ENCODE measurements around the gene PELI2.

The PELI2 gene

DNA sequence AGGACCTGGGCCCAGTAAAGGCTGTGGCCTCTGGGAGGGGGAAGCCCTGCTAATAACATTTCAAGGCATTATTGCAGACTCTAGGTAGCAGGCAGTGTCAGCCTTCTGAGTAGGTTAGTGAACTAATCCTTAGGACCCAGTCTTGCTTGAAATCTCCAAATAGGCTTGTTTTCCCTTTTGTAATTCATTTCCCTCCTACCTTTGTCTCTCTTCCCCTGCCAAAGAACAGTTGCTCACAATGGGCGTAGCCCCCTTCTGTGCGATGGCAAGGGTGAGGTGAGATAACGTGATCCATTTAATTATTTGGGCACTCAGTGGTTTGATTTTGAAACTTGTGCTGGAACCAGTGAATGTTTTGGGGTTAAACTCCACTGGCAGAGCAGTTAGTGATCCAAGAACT is 10.9 kb downstream of the PELI2 start:
- H3K18ac ChIP-seq (ENCODE audit: low read depth in 1 of 2, low read length in 2 of 2), result no peak overlapping the region
- peaks cover 5% of the 10 kb centered on the region for H3K4me1 ChIP-seq (ENCODE audit: control insufficient read depth, insufficient read depth, low read depth, low read length)
- no peak overlapping the region for H3K27ac ChIP-seq (ENCODE audit: low read length, poor library complexity, severe bottlenecking)
- H3K27me3 ChIP-seq (ENCODE audit: control insufficient read depth in 1 of 2, insufficient read depth in 1 of 2, low read length in 2 of 2), result no peaks in the 10 kb centered on the region
- no CpG with 5 or more reads among the region's 3 CpGs for WGBS
- H3K4me3 ChIP-seq (ENCODE audit: insufficient read depth in 1 of 2, low read depth in 1 of 2, low read length in 2 of 2), result no peak overlapping the region
- no peak overlapping the region for H2AK5ac ChIP-seq (ENCODE audit: low read length, severe bottlenecking)
- H2BK120ac ChIP-seq (ENCODE audit: low read depth, low read length), result no peak overlapping the region
- no peak overlapping the region for H3K23ac ChIP-seq (ENCODE audit: low read length in 2 of 2)
- no peak overlapping the region for H4K8ac ChIP-seq (ENCODE audit: low read length)
- H3K4ac ChIP-seq (ENCODE audit: low read depth in 1 of 2, low read length in 2 of 2), result no peak overlapping the region
- peak overlapping the region in 1 of 2 experiments; percentile 2 for H3K14ac ChIP-seq (ENCODE audit: low read length in 2 of 2)
- H3K4me2 ChIP-seq (ENCODE audit: low read length, poor library complexity, severe bottlenecking), result no peak overlapping the region
- H2BK12ac ChIP-seq (ENCODE audit: low read length in 2 of 2), result no peak overlapping the region
- H3K79me1 ChIP-seq (replicated peaks; ENCODE audit: low read length, poor library complexity, severe bottlenecking), result peaks cover 40% of the 10 kb centered on the region
- DNase-seq, result no peak
- H4K91ac ChIP-seq (ENCODE audit: low read length), result no peak overlapping the region
- no peaks in the 10 kb centered on the region for H3K36me3 ChIP-seq (ENCODE audit: control insufficient read depth in 1 of 2, insufficient read depth in 2 of 2, low read depth in 1 of 2, low read length in 2 of 2)
- H3K9ac ChIP-seq (ENCODE audit: low read length), result no peak overlapping the region
- no peak overlapping the region for H2AFZ ChIP-seq (ENCODE audit: low read depth, low read length)
- no peak overlapping the region for H2BK5ac ChIP-seq (ENCODE audit: low read depth, low read length, poor library complexity, severe bottlenecking)
- no peaks in the 10 kb centered on the region for H3K9me3 ChIP-seq (ENCODE audit: control insufficient read depth, low read length)
- H2BK15ac ChIP-seq (ENCODE audit: low read depth, poor library complexity, severe bottlenecking), result no peak overlapping the region

DNA sequence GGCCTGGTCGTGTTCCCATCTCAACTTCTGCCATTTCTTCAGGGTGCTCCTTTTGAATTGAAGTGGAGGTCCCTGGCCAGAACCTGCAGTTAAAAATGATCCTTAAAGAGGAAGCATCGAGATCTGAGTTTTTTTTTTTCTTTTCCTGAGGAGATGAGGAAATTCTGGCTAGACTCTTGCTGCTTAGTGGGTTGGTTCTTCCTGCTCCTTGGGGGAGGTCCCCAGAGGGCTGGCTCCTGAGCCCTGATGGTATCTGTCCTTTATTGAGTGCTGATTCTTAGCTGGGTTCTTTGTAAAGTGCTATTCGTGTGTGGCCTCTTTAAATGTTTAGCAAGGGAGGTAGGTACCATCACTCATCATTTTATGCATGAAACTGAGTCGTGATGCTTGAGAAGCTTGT is 11.7 kb downstream of the PELI2 start:
- H2BK120ac ChIP-seq (ENCODE audit: low read depth, low read length), result no peak overlapping the region
- H3K27ac ChIP-seq (ENCODE audit: low read length, poor library complexity, severe bottlenecking), result no peak overlapping the region
- H4K91ac ChIP-seq (ENCODE audit: low read length), result no peak overlapping the region
- H3K9me3 ChIP-seq (ENCODE audit: control insufficient read depth, low read length), result no peaks in the 10 kb centered on the region
- H2BK5ac ChIP-seq (ENCODE audit: low read depth, low read length, poor library complexity, severe bottlenecking), result no peak overlapping the region
- H3K36me3 ChIP-seq (ENCODE audit: control insufficient read depth in 1 of 2, insufficient read depth in 2 of 2, low read depth in 1 of 2, low read length in 2 of 2), result no peaks in the 10 kb centered on the region
- no peak overlapping the region for H3K14ac ChIP-seq (ENCODE audit: low read length in 2 of 2)
- no peak for DNase-seq
- no peak overlapping the region for H3K4me3 ChIP-seq (ENCODE audit: insufficient read depth in 1 of 2, low read depth in 1 of 2, low read length in 2 of 2)
- no peak overlapping the region for H2AK5ac ChIP-seq (ENCODE audit: low read length, severe bottlenecking)
- no peak overlapping the region for H4K8ac ChIP-seq (ENCODE audit: low read length)
- H3K27me3 ChIP-seq (ENCODE audit: control insufficient read depth in 1 of 2, insufficient read depth in 1 of 2, low read length in 2 of 2), result no peaks in the 10 kb centered on the region
- H2AFZ ChIP-seq (ENCODE audit: low read depth, low read length), result no peak overlapping the region
- no peak overlapping the region for H3K23ac ChIP-seq (ENCODE audit: low read length in 2 of 2)
- H3K4ac ChIP-seq (ENCODE audit: low read depth in 1 of 2, low read length in 2 of 2), result no peak overlapping the region
- H3K9ac ChIP-seq (ENCODE audit: low read length), result no peak overlapping the region
- no peak overlapping the region for H3K18ac ChIP-seq (ENCODE audit: low read depth in 1 of 2, low read length in 2 of 2)
- H2BK15ac ChIP-seq (ENCODE audit: low read depth, poor library complexity, severe bottlenecking), result no peak overlapping the region
- H3K4me2 ChIP-seq (ENCODE audit: low read length, poor library complexity, severe bottlenecking), result no peak overlapping the region
- peaks cover 36% of the 10 kb centered on the region for H3K79me1 ChIP-seq (replicated peaks; ENCODE audit: low read length, poor library complexity, severe bottlenecking)
- 38% methylated on average over 4 of the region's 4 CpGs for WGBS
- H3K4me1 ChIP-seq (ENCODE audit: control insufficient read depth, insufficient read depth, low read depth, low read length), result peaks cover 3% of the 10 kb centered on the region
- H2BK12ac ChIP-seq (ENCODE audit: low read length in 2 of 2), result no peak overlapping the region

DNA sequence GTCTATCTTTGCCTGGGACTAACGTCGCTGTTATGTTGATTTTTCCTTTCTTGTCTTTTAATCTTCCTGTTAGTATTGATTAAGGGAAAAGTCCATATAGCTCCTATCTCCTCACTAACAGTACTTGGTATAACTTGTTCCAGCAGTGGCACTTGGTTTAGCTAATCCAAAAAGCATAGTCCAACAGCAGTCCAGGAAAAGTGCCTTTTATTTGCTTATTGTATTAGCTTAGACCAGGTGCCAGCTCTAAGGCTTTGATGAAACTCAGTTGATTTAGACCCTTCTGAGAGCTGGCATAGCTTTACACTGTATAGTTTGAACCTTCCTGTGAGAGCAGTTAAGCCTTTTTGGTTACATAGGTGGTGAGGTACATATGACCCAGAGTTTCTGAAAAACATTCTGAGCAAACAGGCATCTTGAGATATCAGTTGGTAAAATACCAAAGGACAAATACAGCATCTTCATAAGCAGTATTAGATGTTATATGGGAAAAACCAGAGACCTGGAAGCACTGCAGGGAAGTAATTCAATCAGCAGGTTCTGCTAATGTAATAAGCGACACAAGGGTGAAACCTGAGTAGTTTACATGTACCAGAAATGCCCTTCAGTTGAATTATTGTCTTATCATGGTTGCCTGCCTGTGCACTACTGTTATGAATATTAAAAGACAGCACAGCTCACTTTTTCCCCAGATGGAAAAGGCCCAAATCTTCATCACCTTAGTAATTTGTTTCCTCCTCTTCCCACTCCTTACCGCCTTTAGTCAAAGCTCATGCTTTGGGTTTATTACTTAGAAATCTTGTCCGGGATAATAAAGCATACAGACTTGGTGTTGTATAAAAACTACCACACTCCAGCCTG is 13.0 kb downstream of the PELI2 start:
- Histone ChIP-seq H2AK5ac (ENCODE audit: low read length, severe bottlenecking) (no peak overlapping the region), H3K9ac (ENCODE audit: low read length) (no peak overlapping the region), H3K27me3 (ENCODE audit: control insufficient read depth in 1 of 2, insufficient read depth in 1 of 2, low read length in 2 of 2) (no peaks in the 10 kb centered on the region), H3K27ac (ENCODE audit: low read length, poor library complexity, severe bottlenecking) (no peak overlapping the region), H3K9me3 (ENCODE audit: control insufficient read depth, low read length) (no peaks in the 10 kb centered on the region), H2BK15ac (ENCODE audit: low read depth, poor library complexity, severe bottlenecking) (no peak overlapping the region), H2BK12ac (ENCODE audit: low read length in 2 of 2) (no peak overlapping the region), H3K4me3 (ENCODE audit: insufficient read depth in 1 of 2, low read depth in 1 of 2, low read length in 2 of 2) (no peak overlapping the region), H3K4ac (ENCODE audit: low read depth in 1 of 2, low read length in 2 of 2) (no peak overlapping the region), H3K14ac (ENCODE audit: low read length in 2 of 2) (no peak overlapping the region), H4K91ac (ENCODE audit: low read length) (no peak overlapping the region), H2BK5ac (ENCODE audit: low read depth, low read length, poor library complexity, severe bottlenecking) (no peak overlapping the region), H3K4me2 (ENCODE audit: low read length, poor library complexity, severe bottlenecking) (no peak overlapping the region), H3K36me3 (ENCODE audit: control insufficient read depth in 1 of 2, insufficient read depth in 2 of 2, low read depth in 1 of 2, low read length in 2 of 2) (no peaks in the 10 kb centered on the region), H4K8ac (ENCODE audit: low read length) (no peak overlapping the region), H2AFZ (ENCODE audit: low read depth, low read length) (no peak overlapping the region), H3K79me1 (replicated peaks; ENCODE audit: low read length, poor library complexity, severe bottlenecking) (peaks cover 28% of the 10 kb centered on the region), H2BK120ac (ENCODE audit: low read depth, low read length) (no peak overlapping the region), H3K4me1 (ENCODE audit: control insufficient read depth, insufficient read depth, low read depth, low read length) (peaks cover 3% of the 10 kb centered on the region), H3K18ac (ENCODE audit: low read depth in 1 of 2, low read length in 2 of 2) (no peak overlapping the region), H3K23ac (ENCODE audit: low read length in 2 of 2) (no peak overlapping the region)
- WGBS, result 92% methylated on average over 3 of the region's 5 CpGs
- no peak for DNase-seq

DNA sequence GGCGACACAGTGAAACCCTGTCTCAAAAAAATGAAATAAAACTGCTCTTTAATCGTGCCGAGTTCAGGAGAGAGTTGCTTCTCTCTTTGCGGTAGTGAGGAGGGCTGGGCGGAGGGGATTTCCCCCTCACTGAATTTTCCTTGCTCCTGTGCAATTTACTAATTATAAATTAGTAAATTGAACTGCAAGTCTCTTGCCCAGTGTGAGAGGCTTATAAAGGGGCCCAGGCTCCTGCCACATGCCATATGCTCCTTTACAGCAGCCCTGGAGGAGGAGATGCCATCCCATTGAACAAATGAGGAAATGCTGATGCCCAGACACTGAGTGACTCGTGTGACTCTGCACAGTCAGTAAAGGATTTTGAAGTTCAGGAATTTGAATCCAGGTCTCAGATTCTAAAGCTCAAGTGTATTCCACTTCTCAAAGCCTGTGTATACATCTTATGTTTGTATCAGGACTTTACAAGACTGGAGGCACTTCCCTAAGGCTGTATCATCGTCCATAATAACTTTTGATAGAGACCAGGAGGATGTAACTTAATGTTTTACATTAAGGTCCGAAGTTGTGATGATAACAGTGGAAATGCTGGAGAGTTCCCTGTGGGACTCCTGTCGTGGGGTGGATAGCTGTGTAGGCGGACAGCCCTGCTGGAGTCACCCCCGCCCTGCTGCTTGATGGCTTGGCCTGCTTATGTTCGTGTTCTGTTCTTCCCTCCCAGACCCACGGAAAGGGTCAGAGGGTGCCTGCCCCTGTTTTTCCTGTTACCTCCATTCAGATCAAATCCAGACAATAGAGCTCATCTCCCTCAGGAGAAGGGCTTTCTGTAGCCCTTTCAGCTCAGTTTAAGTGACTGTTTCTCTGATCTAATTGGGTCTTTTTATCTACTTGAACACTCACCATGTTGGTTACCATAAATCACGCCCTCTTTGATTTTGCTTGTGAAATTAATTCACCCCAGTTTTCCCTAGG is 13.9 kb downstream of the PELI2 start:
- no peaks in the 10 kb centered on the region for H3K9me3 ChIP-seq (ENCODE audit: control insufficient read depth, low read length)

More for the DNA sequence above, 13.9 kb downstream of the PELI2 start:
- H2BK120ac ChIP-seq (ENCODE audit: low read depth, low read length), result no peak overlapping the region
- H3K79me1 ChIP-seq (replicated peaks; ENCODE audit: low read length, poor library complexity, severe bottlenecking), result peaks cover 26% of the 10 kb centered on the region
- H2BK5ac ChIP-seq (ENCODE audit: low read depth, low read length, poor library complexity, severe bottlenecking), result no peak overlapping the region
- no peak overlapping the region for H3K27ac ChIP-seq (ENCODE audit: low read length, poor library complexity, severe bottlenecking)
- H3K4ac ChIP-seq (ENCODE audit: low read depth in 1 of 2, low read length in 2 of 2), result no peak overlapping the region
- no peak overlapping the region for H2BK12ac ChIP-seq (ENCODE audit: low read length in 2 of 2)
- H3K4me1 ChIP-seq (ENCODE audit: control insufficient read depth, insufficient read depth, low read depth, low read length), result peaks cover 3% of the 10 kb centered on the region
- H4K8ac ChIP-seq (ENCODE audit: low read length), result peak overlapping the region; percentile 43
- H2BK15ac ChIP-seq (ENCODE audit: low read depth, poor library complexity, severe bottlenecking), result no peak overlapping the region
- H2AK5ac ChIP-seq (ENCODE audit: low read length, severe bottlenecking), result no peak overlapping the region
- peak overlapping the region in 1 of 2 experiments; percentile 5 for H3K4me3 ChIP-seq (ENCODE audit: insufficient read depth in 1 of 2, low read depth in 1 of 2, low read length in 2 of 2)
- H3K27me3 ChIP-seq (ENCODE audit: control insufficient read depth in 1 of 2, insufficient read depth in 1 of 2, low read length in 2 of 2), result no peaks in the 10 kb centered on the region
- H4K91ac ChIP-seq (ENCODE audit: low read length), result no peak overlapping the region
- peak overlapping the region; percentile 49 for H3K9ac ChIP-seq (ENCODE audit: low read length)
- no peak overlapping the region for H3K18ac ChIP-seq (ENCODE audit: low read depth in 1 of 2, low read length in 2 of 2)
- H3K23ac ChIP-seq (ENCODE audit: low read length in 2 of 2), result peak overlapping the region in 1 of 2 experiments; percentile 43
- no peak for DNase-seq
- no peak overlapping the region for H3K4me2 ChIP-seq (ENCODE audit: low read length, poor library complexity, severe bottlenecking)
- H3K14ac ChIP-seq (ENCODE audit: low read length in 2 of 2), result no peak overlapping the region
- WGBS, result 66% methylated on average over 10 of the region's 14 CpGs
- no peaks in the 10 kb centered on the region for H3K36me3 ChIP-seq (ENCODE audit: control insufficient read depth in 1 of 2, insufficient read depth in 2 of 2, low read depth in 1 of 2, low read length in 2 of 2)
- H2AFZ ChIP-seq (ENCODE audit: low read depth, low read length), result no peak overlapping the region
